ENCODE measurements around the gene IGFALS. TPM values are rescaled to one million over a fixed set of nuclear protein-coding genes. Genes with fewer than 3 reads are reported as not detected.

IGFALS gene
- total RNA-seq, 4 donors from 2014 or later = not detected

DNA sequence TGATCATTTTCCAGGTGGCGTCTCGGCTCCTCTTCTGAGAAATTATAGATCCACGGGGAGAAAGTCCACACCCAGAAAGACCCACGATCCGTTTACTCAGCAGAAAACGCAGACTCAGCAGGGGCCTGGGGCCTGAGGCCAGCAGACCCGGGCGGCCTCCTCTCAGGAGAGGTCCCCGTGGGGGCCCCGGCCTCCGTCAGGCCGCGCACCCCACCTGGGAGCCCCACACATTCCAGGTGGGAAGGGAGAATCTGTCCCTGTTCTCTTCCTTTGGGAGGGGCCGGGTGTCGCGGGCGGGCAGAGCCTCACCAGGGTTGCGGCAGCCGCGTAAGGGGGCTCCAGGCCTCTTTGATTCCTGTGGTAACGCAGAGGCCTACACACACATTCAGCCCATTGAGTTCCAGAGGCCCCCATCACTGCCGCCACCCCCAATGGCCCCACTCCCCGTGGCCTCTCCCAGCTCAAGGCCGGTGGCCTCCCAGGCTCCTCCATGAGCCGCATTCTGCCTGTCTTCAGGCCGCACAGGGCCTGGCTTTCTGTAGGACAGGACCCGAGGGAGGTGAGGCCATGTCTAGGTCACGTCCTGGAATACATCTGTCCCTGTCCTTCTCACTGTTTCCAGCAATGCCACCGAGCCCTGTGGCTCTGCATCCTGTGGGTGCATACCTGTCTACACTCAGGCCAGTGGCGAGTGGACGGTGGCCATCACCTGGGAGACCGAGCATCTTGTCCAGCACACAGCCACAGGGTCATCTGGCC is 1.6 kb upstream of the IGFALS start:
- intact Hi-C loops (cut with DNase I) = no loop called here
- Histone ChIP-seq H3K9me3 (peaks cover 0 to 15% (median 0%) of the 10 kb centered on the region in 3 donors), H3K4me1 (peaks cover 0 to 12% (median 0%) of the 10 kb centered on the region in 3 donors), H3K27me3 (no peaks in the 10 kb centered on the region), H3K36me3 (peaks cover 0 to 26% (median 0%) of the 10 kb centered on the region in 3 donors), H3K27ac (no peak overlapping the region), H3K4me3 (no peak overlapping the region)
- 94 to 98% methylated on average over 7 to 13 of the region's 32 CpGs for WGBS, 2 donors
- no peak for DNase-seq
- no peak for TF ChIP-seq POLR2A (IDR thresholded peaks at IDR 0.05)
- TF ChIP-seq, protein P1, sequence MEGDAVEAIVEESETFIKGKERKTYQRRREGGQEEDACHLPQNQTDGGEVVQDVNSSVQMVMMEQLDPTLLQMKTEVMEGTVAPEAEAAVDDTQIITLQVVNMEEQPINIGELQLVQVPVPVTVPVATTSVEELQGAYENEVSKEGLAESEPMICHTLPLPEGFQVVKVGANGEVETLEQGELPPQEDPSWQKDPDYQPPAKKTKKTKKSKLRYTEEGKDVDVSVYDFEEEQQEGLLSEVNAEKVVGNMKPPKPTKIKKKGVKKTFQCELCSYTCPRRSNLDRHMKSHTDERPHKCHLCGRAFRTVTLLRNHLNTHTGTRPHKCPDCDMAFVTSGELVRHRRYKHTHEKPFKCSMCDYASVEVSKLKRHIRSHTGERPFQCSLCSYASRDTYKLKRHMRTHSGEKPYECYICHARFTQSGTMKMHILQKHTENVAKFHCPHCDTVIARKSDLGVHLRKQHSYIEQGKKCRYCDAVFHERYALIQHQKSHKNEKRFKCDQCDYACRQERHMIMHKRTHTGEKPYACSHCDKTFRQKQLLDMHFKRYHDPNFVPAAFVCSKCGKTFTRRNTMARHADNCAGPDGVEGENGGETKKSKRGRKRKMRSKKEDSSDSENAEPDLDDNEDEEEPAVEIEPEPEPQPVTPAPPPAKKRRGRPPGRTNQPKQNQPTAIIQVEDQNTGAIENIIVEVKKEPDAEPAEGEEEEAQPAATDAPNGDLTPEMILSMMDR (IDR thresholded peaks at IDR 0.05) = no peak

DNA sequence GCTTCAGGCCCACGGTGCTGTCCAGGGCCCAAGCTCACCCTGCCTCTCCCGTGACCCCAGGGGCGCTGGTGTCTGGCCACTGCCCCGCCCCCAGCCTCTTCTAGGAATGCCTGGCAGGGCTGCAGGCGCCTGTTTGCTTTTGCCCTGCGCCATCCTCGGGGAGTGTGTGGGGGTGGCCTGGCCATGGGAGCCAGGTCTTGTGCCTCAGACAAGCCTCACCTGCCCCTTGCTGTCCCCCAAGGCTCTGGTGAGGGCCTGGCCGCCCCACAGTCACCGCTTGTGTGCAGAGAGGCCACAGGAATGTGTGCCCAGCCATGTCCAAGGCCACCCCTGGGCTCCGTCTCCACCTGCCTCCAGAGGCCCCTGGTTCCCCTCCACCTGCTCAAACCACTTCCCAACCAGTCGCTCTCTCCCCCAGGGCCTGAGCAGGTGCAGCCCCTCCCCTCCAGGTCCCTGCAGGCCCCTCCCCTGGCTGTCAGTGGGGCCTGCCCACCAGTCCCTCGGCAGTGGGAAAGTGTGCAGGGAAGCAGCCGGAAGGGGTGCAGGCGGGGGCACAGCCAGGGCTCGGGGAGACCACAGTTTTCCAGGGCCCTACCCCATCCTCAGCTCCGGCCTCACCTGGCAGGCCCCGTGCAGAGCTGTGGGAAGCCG is 841 bp upstream of the IGFALS start:
- 53 to 80% methylated on average over 2 to 4 of the region's 18 CpGs for WGBS, 2 donors
- Histone ChIP-seq H3K4me1 (peaks cover 0 to 19% (median 2%) of the 10 kb centered on the region in 3 donors), H3K4me3 (no peak overlapping the region), H3K9me3 (peaks cover 0 to 15% (median 0%) of the 10 kb centered on the region in 3 donors), H3K27me3 (no peaks in the 10 kb centered on the region), H3K36me3 (peaks cover 0 to 34% (median 0%) of the 10 kb centered on the region in 3 donors), H3K27ac (no peak overlapping the region)
- intact Hi-C loops (cut with DNase I) = no loop called here
- DNase-seq = no peak
- no peak for TF ChIP-seq POLR2A (IDR thresholded peaks at IDR 0.05)
- TF ChIP-seq, protein P1 (IDR thresholded peaks at IDR 0.05) = no peak

GRCh38 chr16:1792836-1793577 is 498 bp downstream of the IGFALS start:
- no peak overlapping the region for H3K4me3 ChIP-seq
- peaks cover 0 to 47% (median 4%) of the 10 kb centered on the region in 3 donors for H3K36me3 ChIP-seq
- H3K4me1 ChIP-seq = peaks cover 7 to 32% (median 9%) of the 10 kb centered on the region in 3 donors
- TF ChIP-seq POLR2A (IDR thresholded peaks at IDR 0.05) = no peak
- intact Hi-C loops (cut with DNase I) = no loop called here
- H3K27me3 ChIP-seq = no peaks in the 10 kb centered on the region
- 87% methylated on average over 3 of the region's 33 CpGs; no CpG with 5 or more reads in 1 of the 2 donors for WGBS, 2 donors
- no peak overlapping the region for H3K27ac ChIP-seq
- peaks cover 0 to 6% (median 0%) of the 10 kb centered on the region in 3 donors for H3K9me3 ChIP-seq
- no peak for DNase-seq

- intact Hi-C loops (cut with DNase I) = no loop called here
- no peak for DNase-seq
- Histone ChIP-seq H3K4me3 (no peak overlapping the region), H3K36me3 (peaks cover 0 to 55% (median 8%) of the 10 kb centered on the region in 3 donors), H3K9me3 (no peaks in the 10 kb centered on the region), H3K27me3 (no peaks in the 10 kb centered on the region), H3K4me1 (peaks cover 7 to 39% (median 9%) of the 10 kb centered on the region in 3 donors), H3K27ac (no peak overlapping the region)
- no peak for TF ChIP-seq POLR2A (IDR thresholded peaks at IDR 0.05)
- TF ChIP-seq, protein P1 (IDR thresholded peaks at IDR 0.05) = no peak
- WGBS, 2 donors = 75 to 95% methylated on average over 2 to 4 of the region's 59 CpGs
These were observed 1.3 kb downstream of the IGFALS start for GRCh38 chr16:1791943-1792812.

Measured in esophagus squamous epithelium (tissue), 5 donors.